Right forelimb (tissue), 1 donor: Measurements from ENCODE around the gene SHROOM3.
"Not testable (repeated sequence)": the region's sequence is repeated elsewhere in the genome, so short reads cannot be mapped to it uniquely, and the experiment has no call there.

ENCODE experiments used
- DNase-seq: peaks from one replicate; pipeline ENCODE4 v3.0.0-alpha.2; 2018

The SHROOM3 gene

DNA sequence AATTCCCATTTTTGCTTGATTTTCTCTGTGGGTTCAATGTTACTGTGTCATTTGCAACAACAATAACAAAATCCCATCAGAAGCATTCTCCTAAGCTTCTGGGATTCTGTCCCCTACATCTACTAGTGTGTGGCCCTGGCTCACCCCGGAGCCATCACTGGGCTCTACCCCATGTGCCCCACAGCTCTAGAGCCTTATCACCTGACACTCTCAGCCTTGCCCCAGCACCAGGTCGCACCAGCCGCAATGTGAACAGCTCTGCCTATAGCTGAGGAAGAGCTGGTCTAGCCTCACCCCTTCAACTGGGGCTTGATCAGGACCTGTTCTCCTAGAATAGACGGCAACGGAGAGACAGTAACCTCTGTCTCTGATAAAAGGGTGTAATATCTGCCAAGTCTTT is 161.7 kb downstream of the SHROOM3 start:
- no peak for DNase-seq

DNA sequence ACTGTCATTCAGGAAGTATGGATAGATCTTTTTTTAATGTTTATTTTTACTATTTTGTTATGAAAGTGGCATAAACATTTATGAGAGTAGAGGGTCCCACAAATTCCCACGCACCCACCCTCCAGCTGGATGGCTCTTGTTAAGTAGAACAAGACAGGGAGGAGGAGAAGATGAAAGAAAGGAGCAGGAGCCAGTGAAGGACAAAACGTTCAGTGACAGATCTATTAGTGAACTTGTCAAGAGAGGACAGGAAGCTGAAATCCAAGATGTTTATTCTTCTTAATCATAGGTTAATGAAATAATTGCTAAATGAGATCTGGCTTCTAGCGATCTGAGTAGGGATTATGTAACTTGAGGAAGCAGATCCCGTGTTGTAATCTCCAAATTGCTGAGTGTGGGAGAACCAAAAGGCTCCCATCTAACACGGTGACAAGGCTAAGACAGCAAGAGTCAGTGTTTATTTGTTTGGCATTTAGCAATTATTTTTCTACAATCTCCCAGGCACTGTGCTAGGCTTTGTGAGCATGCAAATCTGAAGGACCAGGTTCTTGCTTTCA is 162.5 kb downstream of the SHROOM3 start:
- DNase-seq = no peak

DNA sequence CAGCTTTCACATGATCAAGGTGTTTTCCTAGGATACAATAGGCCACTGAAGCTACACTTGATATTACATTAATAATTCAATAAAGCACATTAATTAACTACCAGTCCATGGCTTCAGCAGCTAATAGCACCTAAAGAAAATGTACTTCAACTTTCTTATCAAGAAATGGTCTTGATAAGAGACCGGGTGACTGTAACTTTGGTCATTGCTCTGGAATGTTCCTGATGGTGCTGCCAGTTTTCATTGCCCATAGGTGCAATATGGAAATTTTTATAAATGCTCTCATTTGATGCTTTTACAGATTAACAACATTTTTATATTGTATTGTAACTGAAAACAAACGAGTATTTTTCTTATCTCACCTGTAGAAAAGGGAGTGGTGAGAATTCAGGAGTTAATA is 165.4 kb downstream of the SHROOM3 start:
- no peak for DNase-seq

DNA sequence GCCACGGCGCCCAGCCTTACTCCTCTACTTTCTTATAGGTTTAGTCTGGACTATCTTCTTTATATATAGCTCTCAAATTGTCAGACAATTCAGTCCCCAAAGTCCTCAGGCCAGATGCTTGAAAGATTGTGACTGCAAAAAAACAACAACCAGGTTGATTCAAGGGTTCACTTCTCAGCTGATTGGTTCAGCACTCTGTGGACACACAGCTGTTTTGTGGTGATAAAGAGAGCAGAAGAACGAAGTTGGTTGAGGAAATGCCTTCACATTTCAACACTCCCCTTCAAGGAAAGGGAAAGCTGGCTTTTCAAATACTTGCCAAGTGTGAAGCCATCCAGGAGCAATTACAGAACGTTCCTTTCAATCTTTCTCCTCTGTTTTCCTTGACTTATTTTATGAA is 166.8 kb downstream of the SHROOM3 start:
- DNase-seq = no peak

DNA sequence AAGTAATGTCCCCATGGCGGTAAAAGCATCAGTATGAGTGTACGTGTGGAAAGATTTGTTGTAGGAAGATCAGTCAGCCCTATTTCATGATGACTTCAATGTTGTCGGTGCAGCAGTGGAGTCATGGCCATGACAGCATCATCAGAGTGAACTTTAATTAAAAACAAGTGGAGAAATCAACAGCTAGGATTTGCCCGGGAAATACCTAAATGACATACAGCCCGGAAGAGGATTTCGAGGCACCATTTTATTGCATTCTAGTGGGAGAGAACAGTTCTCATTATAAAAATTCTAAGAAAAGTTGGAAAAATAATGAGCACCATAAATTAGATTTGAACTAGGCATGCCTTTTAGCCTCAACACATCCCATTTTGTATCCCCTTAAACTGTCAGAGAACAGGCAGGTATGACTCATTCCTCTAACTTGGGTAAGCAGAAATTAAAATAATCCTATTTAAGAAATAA is 170.1 kb downstream of the SHROOM3 start:
- no peak for DNase-seq

DNA sequence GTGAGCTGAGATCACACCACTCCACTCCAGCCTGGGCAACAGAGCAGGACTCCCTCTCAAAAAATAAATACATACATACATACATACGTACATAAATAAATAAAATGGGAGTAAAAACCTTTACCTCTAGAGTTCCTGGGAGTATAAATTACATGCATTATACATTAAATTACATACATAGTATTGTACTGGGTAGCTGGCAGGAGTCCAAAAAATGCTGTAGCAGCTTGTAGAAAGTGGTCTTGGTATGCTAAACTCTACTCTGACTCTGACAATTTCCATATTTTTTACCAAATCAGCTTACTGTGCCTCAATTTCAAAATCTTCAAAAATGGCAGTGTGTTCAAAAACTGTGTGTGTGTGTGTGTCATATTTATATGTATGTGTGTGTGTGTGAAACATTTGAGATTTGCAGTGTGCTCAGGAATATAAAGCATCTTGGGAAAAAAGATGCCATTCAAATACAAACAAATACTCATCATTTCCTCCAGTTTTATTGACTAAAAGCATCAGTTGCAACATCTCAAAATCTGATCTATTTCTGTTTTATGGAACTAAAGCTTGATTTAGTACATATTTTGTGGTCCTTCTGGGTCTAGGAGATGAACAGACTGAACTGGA is 171.7 kb downstream of the SHROOM3 start:
- DNase-seq = no peak

DNA sequence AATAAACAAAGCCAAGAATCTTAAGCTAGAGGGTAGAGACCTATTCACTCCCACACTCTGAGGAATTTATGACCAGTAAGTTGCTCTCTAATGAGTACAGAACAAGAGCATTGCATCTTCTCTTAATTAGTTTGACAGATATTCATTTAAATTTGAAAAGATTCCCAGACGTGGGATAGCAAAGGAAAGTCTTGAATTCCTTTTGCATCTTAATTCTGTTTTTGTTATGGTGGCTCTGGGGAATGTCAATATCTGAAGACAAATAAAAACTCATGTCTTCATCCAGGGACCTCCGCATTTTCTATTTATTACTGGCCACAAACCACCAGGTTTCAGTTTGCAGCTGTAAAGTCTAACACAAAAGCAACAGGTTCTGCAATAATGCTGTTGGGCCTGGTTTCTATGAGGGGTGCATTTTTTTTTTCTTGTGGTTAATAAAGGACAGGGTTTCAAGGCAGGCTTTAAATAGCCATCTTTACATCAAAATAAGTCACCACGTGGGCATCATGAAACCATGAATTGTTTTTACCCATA is 172.3 kb downstream of the SHROOM3 start:
- DNase-seq = no peak

DNA sequence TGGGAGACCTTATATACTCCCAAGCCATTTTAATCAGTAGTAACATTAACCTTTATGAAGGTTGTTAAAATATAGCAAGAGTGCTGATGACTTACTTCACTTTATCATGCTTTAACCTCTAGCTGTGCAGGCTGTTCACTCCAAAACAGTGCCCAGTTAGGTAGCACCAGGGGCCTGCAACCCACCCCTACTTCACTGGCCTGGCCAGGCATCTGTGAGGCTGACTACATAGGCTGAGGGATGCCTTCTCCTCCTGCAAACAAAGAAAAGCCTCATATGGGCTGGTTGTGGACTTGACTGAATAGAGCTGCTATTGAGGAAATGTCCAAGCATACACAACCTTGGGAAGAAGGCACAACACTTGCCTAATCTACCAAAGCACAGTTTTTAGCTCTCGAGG is 172.8 kb downstream of the SHROOM3 start:
- DNase-seq = no peak

DNA sequence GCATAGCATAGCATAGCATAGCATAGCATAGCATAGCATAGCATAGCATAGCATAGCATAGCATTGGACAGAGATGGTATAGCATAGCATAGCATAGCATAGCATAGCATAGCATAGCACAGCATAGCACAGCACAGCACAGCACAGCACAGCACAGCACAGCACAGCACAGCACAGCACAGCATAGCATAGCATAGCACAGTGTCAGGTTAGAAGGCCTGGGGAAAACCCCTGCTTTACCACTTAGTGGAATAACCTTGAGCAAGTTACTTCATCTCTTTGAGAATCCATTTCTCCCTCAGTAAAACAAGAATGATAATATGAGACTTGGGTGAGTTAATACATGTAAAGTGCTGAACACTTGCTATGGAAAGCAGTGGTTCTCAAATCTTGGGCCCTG is 173.5 kb downstream of the SHROOM3 start:
- DNase-seq = not testable (repeated sequence)

DNA sequence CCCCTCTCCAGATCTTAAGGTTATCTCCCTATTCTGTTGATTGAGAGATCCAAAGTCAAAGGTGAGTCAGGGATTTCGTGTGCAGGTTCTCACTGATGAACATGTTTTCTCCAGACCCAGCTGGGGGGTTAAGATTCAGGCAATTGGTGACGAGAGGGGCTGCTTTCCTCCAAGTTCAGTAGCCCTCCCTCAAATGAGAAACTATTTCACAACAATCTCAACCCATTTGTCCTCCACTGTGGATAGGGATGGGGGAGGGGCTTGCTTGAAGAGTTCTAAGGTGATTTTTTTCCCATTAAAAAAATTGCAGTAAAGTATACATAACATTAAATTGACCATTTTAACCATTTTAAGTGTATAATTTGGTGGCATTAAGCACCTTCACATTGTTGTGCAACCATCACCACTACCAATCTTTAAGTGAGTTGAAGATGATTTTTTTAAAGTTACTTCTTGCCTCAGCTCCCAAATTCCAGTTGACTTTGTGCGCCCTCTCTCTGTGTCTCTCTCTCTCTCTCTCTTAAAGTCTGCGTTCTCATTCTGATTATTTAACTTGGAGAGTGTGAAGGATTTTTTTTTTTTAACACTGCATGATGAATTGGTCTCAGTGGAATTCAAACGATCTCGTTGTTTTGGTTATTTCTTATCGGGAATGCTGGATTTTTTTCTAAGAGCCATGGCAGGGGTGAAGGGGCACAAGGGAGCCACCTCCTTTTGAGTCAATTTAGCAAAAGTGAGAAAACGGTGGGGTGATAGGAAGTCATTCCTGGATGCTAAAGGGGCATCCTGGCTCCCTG is 175.9 kb downstream of the SHROOM3 start:
- no peak for DNase-seq

DNA sequence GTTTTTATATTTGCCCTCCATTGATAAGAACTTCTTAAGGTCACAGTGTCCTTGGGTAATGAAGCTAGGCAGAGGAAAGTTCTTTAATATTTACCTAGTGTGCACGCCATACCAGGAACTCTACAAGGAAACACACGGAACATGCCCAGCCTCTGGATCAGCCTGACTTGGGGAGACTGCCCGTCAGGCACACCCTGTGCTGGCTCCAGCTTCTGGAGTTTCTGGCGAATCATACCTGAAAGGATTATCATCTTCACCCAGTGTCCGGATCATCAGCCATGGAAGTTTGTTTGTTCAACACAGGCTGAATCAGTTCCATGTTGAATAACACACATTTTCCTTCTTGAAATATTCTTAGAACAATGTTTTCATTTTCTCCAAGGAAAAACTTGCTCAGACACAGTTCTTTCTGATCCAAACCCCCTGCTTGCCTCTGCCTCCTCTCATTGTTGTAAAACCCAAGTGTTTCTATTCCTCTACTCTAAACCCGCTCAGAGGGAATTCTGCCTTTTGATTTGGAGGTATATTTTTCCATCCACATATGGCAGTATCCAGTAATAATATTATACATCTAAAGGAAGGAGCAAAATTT is 176.7 kb downstream of the SHROOM3 start:
- no peak for DNase-seq

DNA sequence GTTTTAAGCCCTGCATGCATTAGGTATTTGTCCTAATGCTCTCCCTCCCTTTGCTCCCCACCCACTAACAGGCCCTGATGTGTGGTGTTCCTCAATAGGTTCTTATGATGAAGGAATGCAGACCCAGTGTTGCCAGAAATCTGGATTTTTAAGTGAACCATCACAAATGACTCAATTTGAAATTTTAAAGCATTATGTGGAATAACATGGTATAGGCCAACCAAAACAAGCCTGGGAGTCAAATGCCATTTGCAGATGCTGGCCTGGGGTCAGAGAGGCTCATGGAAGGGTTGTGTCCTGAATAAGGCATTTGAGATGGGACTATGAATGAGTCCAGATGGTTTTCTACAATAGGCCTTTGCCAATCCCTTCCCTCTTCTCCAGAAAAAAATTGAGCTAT is 179.6 kb downstream of the SHROOM3 start:
- no peak for DNase-seq

DNA sequence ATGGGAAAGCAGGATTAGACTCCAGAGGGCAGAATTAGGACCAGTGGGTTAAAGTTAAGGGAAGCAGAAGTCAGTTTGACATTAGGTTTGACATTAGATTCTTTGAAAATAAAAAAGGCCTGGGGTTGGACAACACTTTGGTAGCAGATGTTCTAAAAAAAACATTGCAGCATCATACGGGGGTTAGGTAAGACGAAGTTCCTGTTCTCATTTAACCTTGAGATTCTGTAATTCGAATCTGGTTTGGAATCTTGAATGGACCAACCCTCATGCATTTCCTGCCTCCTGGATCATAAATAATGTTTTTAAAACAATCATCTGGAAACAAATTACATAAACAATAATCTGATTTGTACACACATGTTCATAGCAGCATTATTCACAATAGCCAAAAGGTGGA is 181.0 kb downstream of the SHROOM3 start:
- DNase-seq = no peak

DNA sequence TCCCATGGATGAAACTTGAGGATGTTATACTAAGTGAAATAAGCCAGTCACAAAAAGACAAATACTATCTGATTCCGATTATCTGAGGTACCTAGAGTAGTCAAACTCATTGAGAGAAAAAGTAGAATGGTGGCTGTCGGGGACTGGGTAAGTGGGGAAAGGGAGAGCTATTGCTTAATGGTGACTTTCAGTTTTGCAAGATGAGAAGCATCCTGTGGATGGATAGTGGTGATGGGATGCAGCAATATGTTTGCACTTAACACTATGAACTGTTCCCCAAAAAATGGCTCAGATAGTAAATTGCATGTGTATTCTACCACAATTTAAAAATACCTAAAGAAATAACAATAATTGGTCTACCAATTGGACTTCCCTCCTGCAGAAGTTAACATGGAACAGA is 181.5 kb downstream of the SHROOM3 start:
- no peak for DNase-seq

DNA sequence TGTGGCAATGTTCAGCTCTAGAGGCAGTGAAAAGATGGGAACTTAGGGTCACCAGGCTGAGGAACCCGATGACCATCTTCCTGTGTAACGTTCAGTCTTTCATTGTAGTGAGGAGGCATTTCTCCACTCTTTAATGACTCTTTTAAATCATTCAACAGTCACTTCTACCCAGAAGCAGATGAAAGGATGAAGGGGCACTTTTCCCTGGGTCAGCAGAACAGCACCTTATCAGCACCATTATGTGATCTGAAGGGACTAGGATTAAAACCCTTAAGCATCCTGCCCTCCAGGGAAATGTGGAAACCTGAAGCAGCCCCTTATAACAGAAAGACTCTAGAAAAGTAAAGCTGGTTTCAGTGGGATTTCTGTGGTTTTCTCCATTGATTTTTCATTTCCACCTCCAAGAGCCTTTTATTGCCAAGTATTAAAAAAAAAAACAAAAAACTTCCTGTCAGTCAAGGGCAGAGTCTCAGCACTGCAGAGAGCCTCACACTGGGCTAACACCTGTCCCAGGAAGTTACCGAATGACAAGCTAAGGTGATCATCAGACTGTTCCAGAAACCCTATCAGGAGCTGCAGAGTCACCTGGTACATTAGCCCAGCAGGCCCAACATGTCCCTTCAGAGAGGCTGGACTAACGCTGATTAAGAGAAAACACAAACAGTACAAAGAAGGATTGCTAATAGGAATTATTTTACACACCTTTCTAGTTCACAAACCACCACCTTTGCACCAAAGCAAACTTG is 185.9 kb downstream of the SHROOM3 start:
- DNase-seq = no peak

DNA sequence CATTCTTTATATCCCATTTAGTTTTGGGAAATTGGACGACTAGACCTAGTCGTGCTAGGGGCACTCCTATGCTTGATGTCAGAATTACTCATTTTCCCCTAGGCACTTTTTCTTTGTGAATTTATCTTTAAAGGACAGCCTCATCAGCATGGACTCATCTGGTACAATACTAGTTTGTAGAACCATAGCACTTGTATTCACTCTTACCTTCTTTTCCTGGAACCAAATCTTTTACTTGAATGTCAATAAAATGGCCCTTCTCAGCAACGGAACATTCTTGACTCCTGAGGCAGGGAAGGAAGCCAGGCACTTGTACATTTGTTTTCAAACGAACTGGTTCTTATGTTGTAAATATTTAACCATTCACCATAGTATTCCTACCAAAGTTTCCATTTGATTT is 187.1 kb downstream of the SHROOM3 start:
- DNase-seq = no peak

DNA sequence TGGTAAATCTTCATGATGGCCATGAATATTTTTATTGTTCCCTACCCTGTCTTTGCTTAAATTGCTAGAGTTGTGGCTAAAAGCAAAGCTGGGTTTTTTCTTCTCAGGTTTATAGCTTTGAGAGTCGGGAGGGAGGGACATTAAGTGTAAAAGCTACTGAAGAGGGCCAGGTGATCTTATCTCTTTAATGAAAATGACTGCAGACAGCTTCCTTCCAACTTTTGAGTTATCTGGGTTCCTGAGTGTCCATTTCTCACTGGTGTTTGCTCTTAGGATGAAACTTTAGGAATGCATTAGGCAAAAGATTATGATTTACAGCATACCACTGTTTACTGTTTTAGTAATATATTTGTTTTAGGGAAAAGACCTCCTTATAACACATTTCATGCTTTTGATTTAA is 187.7 kb downstream of the SHROOM3 start:
- DNase-seq = no peak

DNA sequence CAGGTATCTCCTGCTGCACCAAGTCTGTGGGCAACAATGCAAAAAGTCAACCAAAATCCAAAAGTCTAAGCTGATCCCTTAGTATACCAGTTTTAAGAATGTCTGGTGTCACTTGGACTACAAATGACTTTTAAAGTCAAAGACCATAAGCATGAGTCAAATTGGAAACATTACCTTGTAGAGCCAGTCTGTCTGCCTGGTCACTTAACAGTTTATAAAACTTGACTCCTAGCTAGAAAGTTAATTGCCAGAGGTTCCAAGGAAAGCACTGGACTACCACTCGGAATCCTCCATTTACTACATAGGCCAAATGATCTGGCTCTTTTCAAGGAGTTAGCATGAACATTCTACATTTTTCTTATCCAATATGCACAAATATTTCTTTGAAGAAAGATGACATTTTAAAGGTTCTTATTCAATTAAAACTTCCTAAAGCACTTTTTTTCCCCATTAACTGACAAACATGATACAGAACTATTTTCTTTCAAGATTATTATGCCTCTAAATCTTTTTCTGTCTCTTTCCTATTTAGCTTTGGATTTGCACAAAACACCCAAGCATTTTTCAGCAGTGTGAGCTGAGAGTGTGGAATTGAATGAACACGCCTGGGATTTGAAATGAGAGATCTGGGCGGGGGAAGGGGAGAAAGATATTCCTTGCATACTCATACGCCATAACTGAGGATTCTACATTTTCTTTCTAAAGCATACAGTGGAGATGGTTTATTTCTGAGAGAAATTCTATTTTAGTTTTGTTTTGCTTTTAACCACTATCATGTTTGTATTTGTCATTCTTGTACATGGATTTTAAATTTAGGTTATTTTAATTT is 188.4 kb downstream of the SHROOM3 start:
- DNase-seq = no peak

DNA sequence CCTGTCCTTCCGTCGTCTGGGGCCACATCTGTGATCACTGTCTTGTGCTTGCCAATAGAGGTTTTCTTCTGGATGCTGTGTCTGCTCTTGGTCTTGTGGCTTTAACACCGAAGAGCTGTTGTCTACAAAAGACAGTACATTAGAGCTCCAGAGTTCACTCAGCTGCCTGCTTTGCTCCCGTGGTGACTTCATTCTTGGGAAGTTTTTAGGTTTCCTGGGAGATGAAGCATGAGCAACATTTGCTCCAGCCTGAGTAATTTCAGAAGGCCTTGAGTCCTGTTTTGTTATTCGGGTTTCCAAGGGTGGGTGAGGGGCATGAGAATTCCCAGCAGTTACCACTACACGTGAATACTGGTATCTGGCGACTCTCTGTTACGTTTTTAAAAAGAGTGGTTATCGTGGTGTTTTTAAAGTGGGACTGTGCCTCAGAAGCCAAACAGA is 189.2 kb downstream of the SHROOM3 start:
- DNase-seq = peak; percentile 78

DNA sequence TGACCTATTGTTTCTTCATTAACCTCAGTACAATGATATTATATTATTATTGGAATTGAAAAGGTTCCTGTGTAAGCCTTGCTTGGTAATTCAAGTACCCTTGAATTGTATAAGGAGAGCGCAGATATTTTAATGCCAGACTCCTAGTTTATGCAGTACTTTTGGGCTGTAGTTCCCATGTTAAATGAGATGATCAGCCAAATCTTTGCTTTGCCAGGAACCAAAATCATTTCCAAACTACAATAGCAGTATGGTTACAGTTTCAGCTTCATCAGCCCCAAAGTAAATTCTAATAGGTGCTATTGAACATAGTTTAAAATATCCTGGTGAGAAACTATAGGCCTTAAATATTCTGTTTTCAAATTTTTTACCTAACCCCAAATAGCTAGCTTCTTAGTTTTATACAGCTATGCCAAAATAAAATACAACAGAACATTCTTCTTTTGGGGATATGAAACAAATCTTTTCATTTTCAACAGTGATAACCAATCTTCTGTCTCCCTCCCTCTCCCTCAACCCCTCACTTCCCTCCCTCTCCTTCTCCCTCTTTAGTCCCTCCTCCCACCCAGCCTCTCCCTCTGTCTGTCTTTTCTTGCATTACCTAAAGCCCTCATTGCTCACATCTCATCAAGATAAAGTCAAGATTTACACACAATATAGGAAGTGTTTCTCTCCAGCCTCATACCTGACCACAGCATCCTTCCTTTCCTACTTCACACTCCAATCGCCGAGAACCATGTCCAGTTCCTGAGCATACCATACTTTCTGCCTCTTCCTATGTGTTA is 190.1 kb downstream of the SHROOM3 start:
- DNase-seq = no peak
